HepG2 (cell line): ENCODE measurements around the gene COL9A3. TPM values are rescaled to one million over a fixed set of nuclear protein-coding genes. Genes with fewer than 3 reads are reported as not detected.

Experiments
- ATF7-NPFF ChIP-seq: sonication (generic); formaldehyde crosslinking; IDR thresholded peaks from 2 replicates; pipeline ENCODE4 v1.8.1; 2023; ENCODE audit warnings: mild to moderate bottlenecking, low read depth, missing genetic modification reagents, moderate library complexity
- CREB3 ChIP-seq: sonication (generic); formaldehyde crosslinking; IDR thresholded peaks from 2 replicates; pipeline ENCODE4 v1.5.0; 2020; ENCODE audit warnings: missing genetic modification reagents
- ETV5 ChIP-seq: IDR thresholded peaks from 2 replicates; pipeline ENCODE4 v1.6.1; 2018; ENCODE audit warnings: missing biosample characterization, missing genetic modification reagents, inconsistent platforms, borderline replicate concordance
- GATAD1 ChIP-seq: IDR thresholded peaks from 2 replicates; pipeline ENCODE4 v1.6.1; 2016; ENCODE audit warnings: missing genetic modification reagents, missing compliant biosample characterization
- MAFK ChIP-seq, 2 experiments: IDR thresholded peaks in 1 of 2; conservative IDR thresholded peaks in 1 of 2; 2 replicates each; pipeline ENCODE4 v1.6.1; 2011; ENCODE audit warnings: improper control_type of control experiment in 2 of 2, low read length in 2 of 2
- MIXL1 ChIP-seq: IDR thresholded peaks from 2 replicates; pipeline ENCODE4 v1.6.1; 2016
- RAD21 ChIP-seq: fragments of 450-650 bp; formaldehyde crosslinking; IDR thresholded peaks from 2 replicates; pipeline ENCODE4 v1.5.0; 2020; ENCODE audit warnings: mild to moderate bottlenecking
- SMC3 ChIP-seq: IDR thresholded peaks from 2 replicates; pipeline ENCODE4 v1.6.1; 2011; ENCODE audit warnings: low read length, improper control_type of control experiment
- SRY ChIP-seq: sonication (generic); formaldehyde crosslinking; IDR thresholded peaks from 2 replicates; pipeline ENCODE4 v1.8.0; 2022; ENCODE audit warnings: mild to moderate bottlenecking, missing genetic modification reagents
- ZNF235 ChIP-seq: sonication (generic); formaldehyde crosslinking; IDR thresholded peaks from 2 replicates; pipeline ENCODE4 v1.8.1; 2023; ENCODE audit warnings: mild to moderate bottlenecking, missing genetic modification reagents, borderline replicate concordance
- ZNF292 ChIP-seq: sonication (generic); formaldehyde crosslinking; IDR thresholded peaks from 2 replicates; pipeline ENCODE4 v1.8.1; 2022; ENCODE audit warnings: mild to moderate bottlenecking, low read depth, missing genetic modification reagents, borderline replicate concordance
- ZNF556 ChIP-seq: sonication (generic); formaldehyde crosslinking; IDR thresholded peaks from 2 replicates; pipeline ENCODE4 v1.4.0; 2020; ENCODE audit warnings: mild to moderate bottlenecking, missing genetic modification reagents, borderline replicate concordance
- ZNF800 ChIP-seq: sonication (generic); formaldehyde crosslinking; IDR thresholded peaks from 2 replicates; pipeline ENCODE4 v1.4.0; 2020; ENCODE audit warnings: missing genetic modification reagents
- polyA plus RNA-seq, 8 experiments: library from polyadenylated mRNA; depleted of rRNA in 3 of 8; stranded (reverse) in 7 of 8; unstranded in 1 of 8; fragments of >200 nt; fragmentation: Illumina TruSeq in 4 of 8; extraction: Trizol in 4 of 8; gene quantifications; 2 replicates each; pipeline versions ENCODE4 v1.2.1 to v1.2.3, GENCODE V29; 2011 to 2016; ENCODE audit warnings: low read depth in 4 of 8, missing spikeins in 1 of 8, mixed read lengths in 1 of 8; ENCODE audit not compliant: insufficient read depth in 1 of 8
- total RNA-seq, 5 experiments: library from RNA; depleted of rRNA; stranded (reverse); fragments of >200 nt; fragmentation: Illumina TruSeq; extraction: Trizol; gene quantifications; 2 replicates each; pipeline ENCODE4 v1.2.3, GENCODE V29; 2016; ENCODE audit warnings: low read depth in 1 of 5
- TF ChIP-seq, protein P1 (sequence below): sonication (generic); formaldehyde crosslinking; IDR thresholded peaks from 2 replicates; pipeline ENCODE4 v1.4.0; 2020; ENCODE audit warnings: mild to moderate bottlenecking, missing genetic modification reagents
- TF ChIP-seq, protein P2 (sequence below), 2 experiments: fragments of 450-650 bp in 1 of 2; sonication (generic) in 1 of 2; formaldehyde crosslinking in 1 of 2; IDR thresholded peaks; 2 replicates each; pipeline versions ENCODE4 v1.6.1 to v1.8.0; 2016 to 2022; ENCODE audit warnings: antibody characterized with exemption in 1 of 2, mild to moderate bottlenecking in 1 of 2, missing genetic modification reagents in 1 of 2

Gene COL9A3
- total and polyA plus RNA-seq, 2 of the 13 experiments (the other 11 are each of a cell fraction or from before 2014, with no cell fraction given): 155 to 204 TPM

GRCh38 chr20:62875419-62876361 is 58.8 kb downstream of the COL9A3 start (continued):
- TF ChIP-seq ZNF292: peak; percentile 61; the same call in 1 of the 2 replicates
- TF ChIP-seq GATAD1 (CRISPR knock-in tag): peak; percentile 66; the same call in 1 of the 2 replicates
- TF ChIP-seq CREB3 (CRISPR knock-in tag): no peak
- no peak for TF ChIP-seq MAFK (conservative IDR thresholded peaks at IDR 0.05 in 1 of 2, IDR thresholded peaks at IDR 0.05 in 1 of 2; ENCODE audit: low read length in 2 of 2)
- peak; percentile 11; the same call in 1 of the 2 replicates for TF ChIP-seq ATF7-NPFF (CRISPR knock-in tag)
- peak; percentile 76 for TF ChIP-seq SRY (CRISPR knock-in tag)
- TF ChIP-seq ZNF556 (CRISPR knock-in tag): peak; percentile 83; the same call in 1 of the 2 replicates
- TF ChIP-seq SMC3: no peak; the same call in 1 of the 2 replicates
- peak; percentile 58; the same call in 1 of the 2 replicates for TF ChIP-seq MIXL1 (CRISPR knock-in tag)
- TF ChIP-seq, protein P1, sequence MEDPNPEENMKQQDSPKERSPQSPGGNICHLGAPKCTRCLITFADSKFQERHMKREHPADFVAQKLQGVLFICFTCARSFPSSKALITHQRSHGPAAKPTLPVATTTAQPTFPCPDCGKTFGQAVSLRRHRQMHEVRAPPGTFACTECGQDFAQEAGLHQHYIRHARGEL (CRISPR knock-in tag): no peak
- peak; percentile 62; the same call in 1 of the 2 replicates for TF ChIP-seq ZNF800 (CRISPR knock-in tag)
- peak; percentile 88 for TF ChIP-seq ETV5 (CRISPR knock-in tag)
- TF ChIP-seq ZNF235 (CRISPR knock-in tag): no peak
- TF ChIP-seq, protein P2, sequence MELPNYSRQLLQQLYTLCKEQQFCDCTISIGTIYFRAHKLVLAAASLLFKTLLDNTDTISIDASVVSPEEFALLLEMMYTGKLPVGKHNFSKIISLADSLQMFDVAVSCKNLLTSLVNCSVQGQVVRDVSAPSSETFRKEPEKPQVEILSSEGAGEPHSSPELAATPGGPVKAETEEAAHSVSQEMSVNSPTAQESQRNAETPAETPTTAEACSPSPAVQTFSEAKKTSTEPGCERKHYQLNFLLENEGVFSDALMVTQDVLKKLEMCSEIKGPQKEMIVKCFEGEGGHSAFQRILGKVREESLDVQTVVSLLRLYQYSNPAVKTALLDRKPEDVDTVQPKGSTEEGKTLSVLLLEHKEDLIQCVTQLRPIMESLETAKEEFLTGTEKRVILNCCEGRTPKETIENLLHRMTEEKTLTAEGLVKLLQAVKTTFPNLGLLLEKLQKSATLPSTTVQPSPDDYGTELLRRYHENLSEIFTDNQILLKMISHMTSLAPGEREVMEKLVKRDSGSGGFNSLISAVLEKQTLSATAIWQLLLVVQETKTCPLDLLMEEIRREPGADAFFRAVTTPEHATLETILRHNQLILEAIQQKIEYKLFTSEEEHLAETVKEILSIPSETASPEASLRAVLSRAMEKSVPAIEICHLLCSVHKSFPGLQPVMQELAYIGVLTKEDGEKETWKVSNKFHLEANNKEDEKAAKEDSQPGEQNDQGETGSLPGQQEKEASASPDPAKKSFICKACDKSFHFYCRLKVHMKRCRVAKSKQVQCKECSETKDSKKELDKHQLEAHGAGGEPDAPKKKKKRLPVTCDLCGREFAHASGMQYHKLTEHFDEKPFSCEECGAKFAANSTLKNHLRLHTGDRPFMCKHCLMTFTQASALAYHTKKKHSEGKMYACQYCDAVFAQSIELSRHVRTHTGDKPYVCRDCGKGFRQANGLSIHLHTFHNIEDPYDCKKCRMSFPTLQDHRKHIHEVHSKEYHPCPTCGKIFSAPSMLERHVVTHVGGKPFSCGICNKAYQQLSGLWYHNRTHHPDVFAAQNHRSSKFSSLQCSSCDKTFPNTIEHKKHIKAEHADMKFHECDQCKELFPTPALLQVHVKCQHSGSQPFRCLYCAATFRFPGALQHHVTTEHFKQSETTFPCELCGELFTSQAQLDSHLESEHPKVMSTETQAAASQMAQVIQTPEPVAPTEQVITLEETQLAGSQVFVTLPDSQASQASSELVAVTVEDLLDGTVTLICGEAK (IDR thresholded peaks at IDR 0.05): no peak
- TF ChIP-seq, protein P2 (CRISPR knock-in tag; IDR thresholded peaks at IDR 0.05): no peak
- TF ChIP-seq RAD21 (CRISPR knock-in tag): peak; percentile 82
